NCI-H460 (cell line): ENCODE data around the gene PIK3CD. TPM values are rescaled to one million over a fixed set of nuclear protein-coding genes. Genes with fewer than 3 reads are reported as not detected.
"Not testable (repeated sequence)": the region's sequence is repeated elsewhere in the genome, so short reads cannot be mapped to it uniquely, and the experiment has no call there.

ENCODE experiments used
- DNase-seq: peaks from one replicate; pipeline ENCODE4 v3.0.0-alpha.2; 2016; ENCODE audit warnings: low read depth; ENCODE audit errors: extremely low read depth
- total RNA-seq: library from RNA; depleted of rRNA; stranded (reverse); fragments of >200 nt; shearing (Covaris generic); gene quantifications from 2 replicates; pipeline ENCODE4 v1.2.3, GENCODE V29; 2014

The PIK3CD gene
- total RNA-seq, 1 experiment from 2014 or later, result 0.47 TPM

GRCh38 chr1:9653491-9654050 is 2.0 kb downstream of the PIK3CD start:
- DNase-seq, result no peak

- no peak for DNase-seq
Observed at GRCh38 chr1:9654051-9654833, 2.7 kb downstream of the PIK3CD start.

GRCh38 chr1:9654834-9655723 is 3.5 kb downstream of the PIK3CD start:
- DNase-seq, result no peak

- no peak for DNase-seq
Observed at GRCh38 chr1:9655836-9656235, 4.3 kb downstream of the PIK3CD start.

- DNase-seq, result no peak
Observed at GRCh38 chr1:9657521-9658032, 6.0 kb downstream of the PIK3CD start.

GRCh38 chr1:9658199-9658598 is 6.7 kb downstream of the PIK3CD start:
- no peak for DNase-seq

- DNase-seq, result no peak
Observed at GRCh38 chr1:9659328-9659727, 7.8 kb downstream of the PIK3CD start.

GRCh38 chr1:9663257-9663656 is 11.7 kb downstream of the PIK3CD start:
- no peak for DNase-seq

GRCh38 chr1:9665193-9665592 is 13.7 kb downstream of the PIK3CD start:
- no peak for DNase-seq

- DNase-seq, result no peak
Observed at GRCh38 chr1:9668080-9668479, 16.5 kb downstream of the PIK3CD start.

GRCh38 chr1:9670085-9670484 is 18.6 kb downstream of the PIK3CD start:
- DNase-seq, result no peak

GRCh38 chr1:9671377-9672140 is 20.0 kb downstream of the PIK3CD start:
- no peak for DNase-seq

GRCh38 chr1:9672444-9672843 is 20.9 kb downstream of the PIK3CD start:
- DNase-seq, result no peak

- DNase-seq, result no peak
Observed at GRCh38 chr1:9675393-9675792, 23.9 kb downstream of the PIK3CD start.

- DNase-seq, result not testable (repeated sequence)
Observed at GRCh38 chr1:9676128-9676527, 24.6 kb downstream of the PIK3CD start.

GRCh38 chr1:9676815-9677393 is 25.4 kb downstream of the PIK3CD start:
- DNase-seq, result no peak

GRCh38 chr1:9680091-9680490 is 28.6 kb downstream of the PIK3CD start:
- DNase-seq, result no peak

GRCh38 chr1:9680828-9681227 is 29.3 kb downstream of the PIK3CD start:
- no peak for DNase-seq

- no peak for DNase-seq
Observed at GRCh38 chr1:9684801-9685200, 33.3 kb downstream of the PIK3CD start.
